OCI-LY3 (cell line): ENCODE results near the gene FMNL1.

Experiments used
- CTCF ChIP-seq: fragments of 200-600, 300-600 bp; sonication (generic); IDR thresholded peaks from 2 replicates; pipeline ENCODE4 v1.5.1; 2014; ENCODE audit warnings: antibody characterized with exemption, low read length, low read depth
- EZH2phosphoT487 ChIP-seq: fragments of 200-600 bp; shearing (Covaris generic); IDR thresholded peaks from 2 replicates; pipeline ENCODE4 v1.6.1; 2018; ENCODE audit warnings: antibody characterized with exemption, mixed run types, low read depth

GRCh38 chr17:45251931-45252330 lies 30.2 kb downstream of the FMNL1 start:
- TF ChIP-seq CTCF (no peak), EZH2phosphoT487 (no peak)
